Spinal cord (tissue), 10 donors: Measurements from ENCODE around the gene GRXCR2. TPM values are rescaled to one million over a fixed set of nuclear protein-coding genes. Genes with fewer than 3 reads are reported as not detected.
"Not testable (repeated sequence)": the region's sequence is repeated elsewhere in the genome, so short reads cannot be mapped to it uniquely, and the experiment has no call there.

ENCODE experiments used
- DNase-seq, 6 donors: peaks; one replicate each; pipeline versions ENCODE4 v3.0.0 to v3.0.0-alpha.2; 2013 to 2015; ENCODE audit warnings: low spot score in 6 of 6, low read depth in 4 of 6
- H3K27ac ChIP-seq: one replicate; pipeline ENCODE4 v1.5.1; 2013; ENCODE audit warnings: low read depth, low read length, control low read depth
- H3K27me3 ChIP-seq: one replicate; pipeline ENCODE4 v1.6.1; 2013; ENCODE audit warnings: low read length; ENCODE audit not compliant: control insufficient read depth, insufficient read depth
- H3K36me3 ChIP-seq: one replicate; pipeline ENCODE4 v1.6.1; 2013; ENCODE audit warnings: low read length; ENCODE audit not compliant: control insufficient read depth, insufficient read depth
- H3K4me1 ChIP-seq: one replicate; pipeline ENCODE4 v1.6.1; 2013; ENCODE audit warnings: low read length; ENCODE audit not compliant: control insufficient read depth, insufficient read depth
- H3K4me3 ChIP-seq: one replicate; pipeline ENCODE4 v1.5.1; 2013; ENCODE audit warnings: low read depth, low read length, control low read depth
- H3K9me3 ChIP-seq: one replicate; pipeline ENCODE4 v1.6.1; 2013; ENCODE audit warnings: low read length; ENCODE audit not compliant: control insufficient read depth, insufficient read depth
- WGBS: methylation state at CpG from one replicate; pipeline ENCODE4 v1.1.5; 2013; ENCODE audit warnings: missing lambda C conversion rate; ENCODE audit not compliant: insufficient coverage; 5-methylcytosine and 5-hydroxymethylcytosine counted together
- polyA plus RNA-seq, 2 donors: library from polyadenylated mRNA; unstranded; fragments of 120-200 nt; gene quantifications; one replicate each; pipeline ENCODE4 v1.2.1, GENCODE V29; 2013; ENCODE audit not compliant: insufficient read length in 2 of 2
- total RNA-seq, 2 donors: library from RNA; depleted of rRNA in 1 of 2; stranded (reverse); fragments of 120-200 nt in 1 of 2; fragments of >200 nt in 1 of 2; gene quantifications; one replicate each; pipeline versions ENCODE4 v1.2.3 to v1.2.4, GENCODE V29; 2013 to 2014
- donor health status: healthy.

GRXCR2 gene
- total and polyA plus RNA-seq, 4 donors: not detected

GRCh38 chr5:145912019-145912418 is 39.2 kb upstream of the GRXCR2 start:
- H3K4me3 ChIP-seq: no peak overlapping the region
- H3K9me3 ChIP-seq: no peaks in the 10 kb centered on the region
- no peak for DNase-seq
- WGBS: 100% methylated on average over 1 of the region's 3 CpGs
- no peaks in the 10 kb centered on the region for H3K36me3 ChIP-seq
- H3K27ac ChIP-seq: no peak overlapping the region
- H3K4me1 ChIP-seq: no peaks in the 10 kb centered on the region
- H3K27me3 ChIP-seq: no peaks in the 10 kb centered on the region

GRCh38 chr5:145911164-145911563 is 38.4 kb upstream of the GRXCR2 start:
- Histone ChIP-seq H3K36me3 (no peaks in the 10 kb centered on the region), H3K4me3 (no peak overlapping the region), H3K4me1 (no peaks in the 10 kb centered on the region), H3K27ac (no peak overlapping the region), H3K27me3 (no peaks in the 10 kb centered on the region), H3K9me3 (no peaks in the 10 kb centered on the region)
- no peak for DNase-seq
- 61% methylated on average over 5 of the region's 6 CpGs for WGBS

- peak in 2 of 6 donors; percentile 11 to 25 for DNase-seq
- Histone ChIP-seq H3K36me3 (no peaks in the 10 kb centered on the region), H3K27me3 (no peaks in the 10 kb centered on the region), H3K27ac (no peak overlapping the region), H3K9me3 (no peaks in the 10 kb centered on the region), H3K4me1 (no peaks in the 10 kb centered on the region), H3K4me3 (no peak overlapping the region)
- 92% methylated on average over 3 of the region's 3 CpGs for WGBS
These were observed 35.6 kb upstream of the GRXCR2 start for GRCh38 chr5:145908206-145908960.

GRCh38 chr5:145906401-145906800 is 33.6 kb upstream of the GRXCR2 start:
- H3K36me3 ChIP-seq: no peaks in the 10 kb centered on the region
- H3K4me3 ChIP-seq: no peak overlapping the region
- no CpG with 5 or more reads among the region's 1 CpG for WGBS
- no peak overlapping the region for H3K27ac ChIP-seq
- H3K27me3 ChIP-seq: no peaks in the 10 kb centered on the region
- DNase-seq: peak in 1 of 6 donors; percentile 49
- H3K4me1 ChIP-seq: no peaks in the 10 kb centered on the region
- no peaks in the 10 kb centered on the region for H3K9me3 ChIP-seq

GRCh38 chr5:145904743-145905142 is 31.9 kb upstream of the GRXCR2 start:
- Histone ChIP-seq H3K9me3 (no peaks in the 10 kb centered on the region), H3K4me1 (no peaks in the 10 kb centered on the region), H3K4me3 (no peak overlapping the region), H3K27me3 (no peaks in the 10 kb centered on the region), H3K27ac (no peak overlapping the region), H3K36me3 (no peaks in the 10 kb centered on the region)
- no peak for DNase-seq
- 93% methylated on average over 5 of the region's 5 CpGs for WGBS

- DNase-seq: no peak
- no peaks in the 10 kb centered on the region for H3K27me3 ChIP-seq
- H3K9me3 ChIP-seq: peaks cover 2% of the 10 kb centered on the region
- no peaks in the 10 kb centered on the region for H3K4me1 ChIP-seq
- 63% methylated on average over 2 of the region's 3 CpGs for WGBS
- no peak overlapping the region for H3K4me3 ChIP-seq
- no peak overlapping the region for H3K27ac ChIP-seq
- H3K36me3 ChIP-seq: no peaks in the 10 kb centered on the region
These were observed 31.1 kb upstream of the GRXCR2 start for GRCh38 chr5:145903867-145904266.

- Histone ChIP-seq H3K27me3 (no peaks in the 10 kb centered on the region), H3K27ac (no peak overlapping the region), H3K4me1 (no peaks in the 10 kb centered on the region), H3K9me3 (peaks cover 2% of the 10 kb centered on the region), H3K4me3 (no peak overlapping the region), H3K36me3 (no peaks in the 10 kb centered on the region)
- DNase-seq: no peak
- 92% methylated on average over 2 of the region's 3 CpGs for WGBS
These were observed 30.3 kb upstream of the GRXCR2 start for GRCh38 chr5:145903113-145903512.

- no peaks in the 10 kb centered on the region for H3K27me3 ChIP-seq
- H3K27ac ChIP-seq: no peak overlapping the region
- WGBS: no CpG with 5 or more reads among the region's 1 CpG
- no peaks in the 10 kb centered on the region for H3K4me1 ChIP-seq
- DNase-seq: no peak
- H3K36me3 ChIP-seq: no peaks in the 10 kb centered on the region
- peaks cover 2% of the 10 kb centered on the region for H3K9me3 ChIP-seq
- H3K4me3 ChIP-seq: no peak overlapping the region
These were observed 29.6 kb upstream of the GRXCR2 start for GRCh38 chr5:145902421-145902820.

GRCh38 chr5:145898171-145898570 is 25.4 kb upstream of the GRXCR2 start:
- DNase-seq: peak in 1 of 6 donors; percentile 61
- Histone ChIP-seq H3K36me3 (no peaks in the 10 kb centered on the region), H3K4me3 (no peak overlapping the region), H3K9me3 (peaks cover 2% of the 10 kb centered on the region), H3K4me1 (no peaks in the 10 kb centered on the region), H3K27me3 (no peaks in the 10 kb centered on the region), H3K27ac (no peak overlapping the region)

GRCh38 chr5:145891378-145891777 is 18.6 kb upstream of the GRXCR2 start:
- not testable (repeated sequence) for H3K9me3 ChIP-seq, H3K27me3 ChIP-seq, H3K4me1 ChIP-seq, DNase-seq, H3K36me3 ChIP-seq, H3K4me3 ChIP-seq, H3K27ac ChIP-seq
- 100% methylated on average over 3 of the region's 10 CpGs for WGBS
